GM19328 (cell line): Measurements from ENCODE around the gene B3GALT2.

ENCODE experiments used
- ATAC-seq: cut with Tn5 transposase; IDR thresholded peaks from one replicate; pipeline ENCODE4 v1.9.1; 2021; ENCODE audit warnings: mild to moderate bottlenecking, moderate library complexity; ENCODE audit not compliant: unreplicated experiment

The B3GALT2 gene

GRCh38 chr1:193183019-193183627 is 3.3 kb downstream of the B3GALT2 start:
- no peak for ATAC-seq

- no peak for ATAC-seq
Measured at GRCh38 chr1:193181985-193182384, 4.4 kb downstream of the B3GALT2 start.

- no peak for ATAC-seq
Measured at GRCh38 chr1:193181536-193181935, 4.9 kb downstream of the B3GALT2 start.

- ATAC-seq, result no peak
Measured at GRCh38 chr1:193179094-193179493, 7.3 kb downstream of the B3GALT2 start.

- ATAC-seq, result no peak
Measured at GRCh38 chr1:193176788-193177187, 9.6 kb downstream of the B3GALT2 start.

- no peak for ATAC-seq
Measured at GRCh38 chr1:193176113-193176512, 10.3 kb downstream of the B3GALT2 start.

- ATAC-seq, result no peak
Measured at GRCh38 chr1:193157360-193157759, 29.1 kb downstream of the B3GALT2 start.

- ATAC-seq, result no peak
Measured at GRCh38 chr1:193156822-193157142, 29.6 kb downstream of the B3GALT2 start.

- no peak for ATAC-seq
Measured at GRCh38 chr1:193156117-193156821, 30.1 kb downstream of the B3GALT2 start.

GRCh38 chr1:193144999-193145398 is 41.4 kb downstream of the B3GALT2 start:
- no peak for ATAC-seq

GRCh38 chr1:193144361-193144938 is 42.0 kb downstream of the B3GALT2 start:
- no peak for ATAC-seq

- no peak for ATAC-seq
Measured at GRCh38 chr1:193143285-193143684, 43.1 kb downstream of the B3GALT2 start.

- ATAC-seq, result no peak
Measured at GRCh38 chr1:193142409-193142808, 44.0 kb downstream of the B3GALT2 start.

- ATAC-seq, result no peak
Measured at GRCh38 chr1:193141804-193142203, 44.6 kb downstream of the B3GALT2 start.

- no peak for ATAC-seq
Measured at GRCh38 chr1:193140254-193140653, 46.2 kb downstream of the B3GALT2 start.

GRCh38 chr1:193131266-193131860 is 55.0 kb downstream of the B3GALT2 start:
- ATAC-seq, result no peak
